ENCODE data around the gene PRDM9. TPM values are rescaled to one million over a fixed set of nuclear protein-coding genes. Genes with fewer than 3 reads are reported as not detected.

PRDM9 gene
- total RNA-seq, 4 donors from 2014 or later, result not detected

- no peak overlapping the region for H3K4me3 ChIP-seq
- no peak for ATAC-seq
Measured at GRCh38 chr5:23468658-23469057, 38.8 kb upstream of the PRDM9 start.

GRCh38 chr5:23473915-23474314 is 33.5 kb upstream of the PRDM9 start:
- no peaks in the 10 kb centered on the region for H3K9me3 ChIP-seq
- H3K4me3 ChIP-seq, result no peak overlapping the region
- H3K4me1 ChIP-seq, result no peaks in the 10 kb centered on the region
- no peak overlapping the region for H3K27ac ChIP-seq
- ATAC-seq (no peak), DNase-seq (no peak)
- in situ Hi-C loops (cut with MboI; ENCODE audit: low sequenced_read_pairs in 4 of 4) (no loop called here), intact Hi-C loops (cut with DNase I; ENCODE audit: low total_unique reads) (no loop called here)
- no peaks in the 10 kb centered on the region for H3K27me3 ChIP-seq
- H3K36me3 ChIP-seq, result no peaks in the 10 kb centered on the region
- TF ChIP-seq CTCF (IDR thresholded peaks at IDR 0.05 in 4 of 5, conservative IDR thresholded peaks at IDR 0.05 in 1 of 5) (no peak), POLR2A (IDR thresholded peaks at IDR 0.05) (no peak)

More at GRCh38 chr5:23468658-23469057, 38.8 kb upstream of the PRDM9 start:
- intact Hi-C loops (cut with DNase I; ENCODE audit: low total_unique reads), result no loop called here
- DNase-seq, result no peak
- Histone ChIP-seq H3K4me1 (no peaks in the 10 kb centered on the region), H3K27me3 (no peaks in the 10 kb centered on the region), H3K9me3 (no peaks in the 10 kb centered on the region), H3K36me3 (no peaks in the 10 kb centered on the region), H3K27ac (no peak overlapping the region)
- TF ChIP-seq POLR2A (IDR thresholded peaks at IDR 0.05) (no peak), CTCF (IDR thresholded peaks at IDR 0.05 in 4 of 5, conservative IDR thresholded peaks at IDR 0.05 in 1 of 5) (no peak)
- in situ Hi-C loops (cut with MboI; ENCODE audit: low sequenced_read_pairs in 4 of 4), result no loop called here

- no peak for DNase-seq
- Histone ChIP-seq H3K9me3 (no peaks in the 10 kb centered on the region), H3K27me3 (no peaks in the 10 kb centered on the region), H3K27ac (no peak overlapping the region), H3K4me1 (no peaks in the 10 kb centered on the region), H3K36me3 (no peaks in the 10 kb centered on the region), H3K4me3 (no peak overlapping the region)
- in situ Hi-C loops (cut with MboI; ENCODE audit: low sequenced_read_pairs in 4 of 4), result no loop called here
- ATAC-seq, result no peak
- intact Hi-C loops (cut with DNase I; ENCODE audit: low total_unique reads), result no loop called here
- no peak for TF ChIP-seq CTCF (IDR thresholded peaks at IDR 0.05 in 4 of 5, conservative IDR thresholded peaks at IDR 0.05 in 1 of 5)
- no peak for TF ChIP-seq POLR2A (IDR thresholded peaks at IDR 0.05)
Measured at GRCh38 chr5:23474315-23474714, 33.1 kb upstream of the PRDM9 start.

GRCh38 chr5:23476580-23476979 is 30.8 kb upstream of the PRDM9 start:
- Histone ChIP-seq H3K27me3 (no peaks in the 10 kb centered on the region), H3K9me3 (no peaks in the 10 kb centered on the region), H3K27ac (no peak overlapping the region), H3K4me1 (no peaks in the 10 kb centered on the region), H3K36me3 (no peaks in the 10 kb centered on the region), H3K4me3 (no peak overlapping the region)
- in situ Hi-C loops (cut with MboI; ENCODE audit: low sequenced_read_pairs in 4 of 4) (no loop called here), intact Hi-C loops (cut with DNase I; ENCODE audit: low total_unique reads) (no loop called here)
- TF ChIP-seq CTCF (IDR thresholded peaks at IDR 0.05 in 4 of 5, conservative IDR thresholded peaks at IDR 0.05 in 1 of 5), result no peak
- no peak for TF ChIP-seq POLR2A (IDR thresholded peaks at IDR 0.05)
- ATAC-seq (no peak), DNase-seq (no peak)

GRCh38 chr5:23482642-23483041 is 24.8 kb upstream of the PRDM9 start:
- TF ChIP-seq CTCF (IDR thresholded peaks at IDR 0.05 in 4 of 5, conservative IDR thresholded peaks at IDR 0.05 in 1 of 5) (no peak), POLR2A (IDR thresholded peaks at IDR 0.05) (no peak)
- no peak overlapping the region for H3K4me3 ChIP-seq
- H3K4me1 ChIP-seq, result no peaks in the 10 kb centered on the region
- H3K27ac ChIP-seq, result no peak overlapping the region
- ATAC-seq (no peak), DNase-seq (no peak)
- intact Hi-C loops (cut with DNase I; ENCODE audit: low total_unique reads), result no loop called here
- H3K9me3 ChIP-seq, result no peaks in the 10 kb centered on the region
- H3K27me3 ChIP-seq, result no peaks in the 10 kb centered on the region
- in situ Hi-C loops (cut with MboI; ENCODE audit: low sequenced_read_pairs in 4 of 4), result no loop called here
- no peaks in the 10 kb centered on the region for H3K36me3 ChIP-seq

Measured in gastrocnemius medialis (tissue), 4 donors.